Putamen (tissue), 1 donor: Measurements from ENCODE around the gene CCR8.
A peak's percentile ranks its signal among the peaks of the same experiment; 100 is the strongest.
"Not testable (repeated sequence)": the region's sequence is repeated elsewhere in the genome, so short reads cannot be mapped to it uniquely, and the experiment has no call there.

Experiments used
- DNase-seq: peaks from one replicate; pipeline ENCODE4 v3.0.0-alpha.2; 2016; ENCODE audit warnings: low spot score

CCR8 gene

DNA sequence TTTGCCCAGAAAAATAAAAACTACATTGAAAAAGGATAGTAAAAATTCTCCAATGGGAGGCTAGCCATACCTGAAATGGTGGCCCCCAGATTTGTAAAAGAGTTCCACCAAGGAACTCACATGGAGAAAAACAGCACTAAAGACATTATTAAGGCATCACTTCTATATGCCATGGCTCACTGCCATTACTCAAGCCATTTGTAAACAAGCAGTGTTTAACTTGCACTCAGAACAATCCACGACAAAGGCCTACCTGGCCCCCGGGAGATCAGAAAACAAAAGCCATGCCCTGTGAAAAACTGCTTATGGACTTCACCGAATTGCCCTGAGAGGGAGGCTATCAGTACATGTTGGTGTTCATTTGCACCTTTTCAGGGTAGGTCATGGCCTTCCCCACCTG, 19.6 kb downstream of the CCR8 start:
- no peak for DNase-seq

DNA sequence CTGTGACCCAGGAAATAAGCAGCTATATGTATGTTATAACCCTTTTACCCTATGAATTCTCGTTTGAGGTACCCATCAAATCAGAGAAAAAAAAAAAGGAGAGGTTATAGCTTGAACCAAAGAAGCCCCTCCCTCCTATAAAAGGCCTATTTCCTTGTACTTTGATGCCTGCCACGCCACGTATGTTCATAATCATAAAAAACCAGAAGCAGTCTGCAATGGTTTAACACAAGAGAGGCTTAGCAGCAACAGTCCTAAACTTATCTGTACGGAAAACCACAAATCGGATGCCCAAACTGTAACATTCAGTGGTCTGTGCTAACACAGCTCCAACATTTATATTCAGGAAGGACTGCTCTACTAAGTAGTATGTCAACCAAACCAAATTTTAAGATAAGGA, 21.2 kb downstream of the CCR8 start:
- DNase-seq = no peak

DNA sequence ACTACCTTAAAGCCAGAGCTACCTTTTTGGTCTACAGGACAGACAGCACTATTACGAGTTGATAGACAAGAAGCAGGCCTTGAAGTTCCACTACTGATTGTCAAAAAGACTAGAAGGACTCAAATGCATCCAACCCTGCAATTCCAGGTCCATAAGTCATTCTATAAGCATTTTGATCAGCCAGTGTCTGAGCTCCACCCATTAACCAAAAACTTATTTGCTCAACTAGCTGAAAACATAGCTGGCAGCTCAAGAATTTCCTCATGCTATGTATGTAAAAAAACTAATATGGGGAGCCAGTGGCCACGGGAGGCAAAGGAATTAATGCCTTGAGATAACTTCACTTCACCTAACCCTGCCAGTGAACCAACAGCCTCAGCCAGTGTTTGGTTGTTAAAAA, 21.6 kb downstream of the CCR8 start:
- not testable (repeated sequence) for DNase-seq

DNA sequence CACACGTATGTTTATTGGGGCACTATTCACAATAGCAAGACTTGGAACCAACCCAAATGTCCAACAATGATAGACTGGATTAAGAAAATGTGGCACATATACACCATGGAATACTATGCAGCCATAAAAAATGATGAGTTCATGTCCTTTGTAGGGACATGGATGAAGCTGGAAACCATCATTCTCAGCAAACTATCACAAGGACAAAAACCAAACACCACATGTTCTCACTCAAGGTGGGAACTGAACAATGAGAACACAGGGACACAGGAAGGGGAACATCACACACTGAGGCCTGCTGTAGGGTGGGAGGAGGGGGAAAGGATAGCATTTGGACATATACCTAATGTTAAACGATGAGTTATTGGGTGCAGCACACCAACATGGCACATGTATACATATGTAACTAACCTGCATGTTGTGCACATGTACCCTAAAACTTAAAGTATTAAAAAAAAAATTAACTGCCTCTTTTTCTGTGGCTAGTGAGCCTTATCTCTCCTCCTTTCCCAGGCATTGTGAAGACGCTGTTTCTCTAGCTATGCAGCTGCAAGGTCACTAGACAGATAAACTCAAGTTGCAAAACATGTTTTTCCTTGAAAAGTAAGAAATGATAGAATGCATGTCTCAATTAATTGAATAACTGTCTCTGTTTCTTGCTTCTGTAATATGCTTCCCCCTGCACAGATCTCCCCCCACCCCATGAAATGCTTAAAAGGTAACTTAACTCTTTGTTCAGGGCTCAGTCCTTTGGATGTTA, 23.8 kb downstream of the CCR8 start:
- DNase-seq = not testable (repeated sequence)

DNA sequence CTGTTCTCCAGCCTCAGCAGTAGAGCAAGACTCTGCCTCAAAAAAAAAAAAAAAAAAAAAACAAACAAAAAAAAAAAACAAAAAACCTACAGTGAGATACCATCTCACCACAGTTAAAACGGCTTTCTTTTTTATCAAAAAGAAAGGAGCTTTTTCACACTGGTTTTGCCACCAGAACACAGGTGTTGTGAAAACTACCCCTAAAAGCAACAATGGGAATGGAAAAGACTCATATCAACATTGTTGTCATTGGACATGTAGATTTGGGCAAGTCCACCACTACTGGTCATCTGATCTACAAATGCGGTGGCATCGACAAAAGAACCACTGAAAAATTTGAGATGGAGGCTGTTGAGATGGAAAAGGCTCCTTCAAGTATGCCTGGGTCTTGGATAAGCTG, 28.8 kb downstream of the CCR8 start:
- no peak for DNase-seq

DNA sequence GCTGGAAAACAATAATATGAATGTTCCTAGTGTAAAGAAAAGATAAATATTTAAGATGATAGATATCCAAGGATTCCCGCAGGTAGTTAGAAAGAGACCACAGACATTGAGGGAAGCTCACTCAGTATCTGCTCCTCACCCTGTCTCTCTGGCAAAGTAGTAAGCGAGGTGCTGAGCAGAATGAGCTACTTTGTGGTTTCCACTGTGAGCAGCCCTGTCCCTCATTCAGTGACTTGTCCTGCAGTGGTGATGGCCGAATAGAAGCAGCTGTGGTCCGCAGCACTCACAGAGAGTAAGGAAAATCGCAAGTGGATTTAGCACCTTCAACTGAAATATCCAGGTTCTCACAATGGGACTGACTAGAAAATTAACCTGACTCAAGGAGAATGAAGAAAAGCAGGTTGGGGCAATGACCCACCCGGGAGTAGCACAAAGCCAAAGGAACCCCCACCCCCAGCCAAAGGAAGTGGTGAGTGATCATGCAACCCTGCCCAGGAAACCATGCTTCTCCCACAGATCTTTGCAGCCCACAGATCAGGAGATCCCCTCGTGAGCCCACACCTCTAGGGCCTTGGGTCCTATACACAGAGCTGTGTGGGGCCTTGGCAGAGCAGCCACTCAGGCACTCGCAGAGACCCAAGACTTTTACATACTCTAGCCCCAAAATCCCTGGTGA, 31.9 kb downstream of the CCR8 start:
- DNase-seq = no peak

DNA sequence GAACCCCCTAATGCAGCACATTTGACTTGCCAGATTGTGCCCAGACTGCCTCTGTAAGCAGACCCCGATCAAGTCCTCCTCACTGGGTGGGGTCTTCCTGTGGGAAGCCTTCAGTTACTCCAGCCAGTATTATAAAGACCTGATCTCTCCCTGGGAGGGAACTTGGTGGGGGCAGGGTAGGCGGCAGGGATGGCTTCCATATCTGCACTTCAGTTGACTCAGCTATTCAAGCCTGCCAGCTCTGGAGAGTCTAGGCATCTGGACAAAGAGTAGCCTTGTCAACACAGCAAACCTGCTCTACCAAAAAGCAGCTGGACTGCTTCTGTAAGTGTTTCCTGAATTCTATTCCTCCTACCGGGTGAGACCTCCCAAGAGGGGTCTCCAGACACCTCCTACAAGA, 32.7 kb downstream of the CCR8 start:
- no peak for DNase-seq

DNA sequence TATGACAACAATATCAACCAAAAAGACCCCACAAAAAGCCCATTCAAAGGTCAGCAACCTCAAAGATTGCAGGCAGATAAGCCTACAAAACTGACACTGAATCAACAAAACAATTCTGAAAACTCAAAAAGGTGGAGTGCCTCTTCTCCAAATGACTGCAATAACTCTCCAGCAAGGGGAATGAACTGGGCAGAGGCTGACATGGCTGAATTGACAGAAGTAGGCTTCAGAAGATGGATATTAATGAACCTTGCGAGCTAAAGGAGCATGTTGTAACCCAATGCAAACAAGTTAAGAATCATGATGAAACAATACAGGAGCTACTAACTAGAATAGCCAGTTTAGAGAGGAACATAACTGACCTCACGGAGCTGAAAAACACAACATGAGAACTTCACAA, 33.3 kb downstream of the CCR8 start:
- DNase-seq = no peak

DNA sequence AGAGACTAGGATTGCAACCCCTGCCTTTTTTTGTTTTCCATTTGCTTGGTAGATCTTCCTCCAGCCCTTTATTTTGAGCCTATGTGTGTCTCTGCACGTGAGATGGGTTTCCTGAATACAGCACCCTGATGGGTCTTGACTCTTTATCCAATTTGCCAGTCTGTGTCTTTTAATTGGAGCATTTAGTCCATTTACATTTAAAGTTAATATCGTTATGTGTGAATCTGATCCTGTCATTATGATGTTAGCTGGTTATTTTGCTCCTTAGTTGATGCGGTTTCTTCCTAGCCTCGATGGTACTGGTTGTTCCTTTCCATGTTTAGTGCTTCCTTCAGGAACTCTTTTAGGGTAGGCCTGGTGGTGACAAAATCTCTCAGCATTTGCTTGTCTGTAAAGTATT, 40.9 kb downstream of the CCR8 start:
- not testable (repeated sequence) for DNase-seq

DNA sequence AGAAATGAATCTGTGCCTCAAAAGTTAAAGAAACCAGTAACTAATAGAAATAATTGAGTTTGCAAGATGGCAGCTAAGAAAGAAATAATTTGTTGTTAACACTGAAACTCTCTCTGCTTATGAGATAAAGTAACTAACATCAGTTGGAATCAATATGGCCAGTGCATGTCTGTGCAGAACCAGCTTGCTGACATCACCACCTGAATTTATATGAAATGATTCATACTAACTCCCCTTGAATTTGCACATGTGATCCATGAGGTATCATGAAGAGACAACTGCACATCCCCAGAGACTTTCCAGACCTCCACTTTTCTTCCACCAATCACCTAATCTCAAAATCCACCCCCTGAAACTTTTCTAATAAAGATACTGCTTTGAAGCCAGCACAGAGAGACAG, 43.3 kb downstream of the CCR8 start:
- no peak for DNase-seq

DNA sequence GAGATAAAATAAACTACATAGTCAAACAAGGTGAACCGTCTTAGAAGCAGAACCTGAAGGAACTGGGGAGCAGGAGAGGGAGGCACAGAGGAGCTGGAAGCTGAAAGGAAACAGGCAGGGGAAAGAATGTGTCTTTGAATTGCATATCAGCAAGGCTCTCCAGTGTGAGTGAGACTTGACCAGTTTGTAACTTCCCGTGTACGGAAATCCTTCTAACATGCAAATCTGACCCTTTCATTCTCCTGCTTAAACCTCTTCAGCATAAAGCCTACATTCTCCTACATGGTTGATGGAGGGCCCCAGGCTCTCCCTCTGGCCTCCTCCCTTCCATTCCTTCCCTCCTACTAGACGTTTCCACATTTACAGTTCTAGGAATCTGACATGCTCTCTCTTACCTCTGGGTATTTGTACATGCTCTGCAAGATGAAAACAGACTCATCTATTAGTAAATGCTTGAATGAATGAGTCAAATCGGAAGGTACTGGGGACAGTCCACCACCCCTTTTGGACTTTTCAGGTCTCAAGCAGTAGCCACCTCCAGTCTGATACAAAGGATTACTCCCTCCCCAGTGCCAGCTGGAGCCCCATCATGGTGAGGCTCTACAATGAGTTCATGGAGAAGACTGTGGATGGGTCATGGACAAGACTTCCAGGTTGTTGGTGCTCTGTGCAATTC, 47.6 kb downstream of the CCR8 start:
- no peak for DNase-seq

DNA sequence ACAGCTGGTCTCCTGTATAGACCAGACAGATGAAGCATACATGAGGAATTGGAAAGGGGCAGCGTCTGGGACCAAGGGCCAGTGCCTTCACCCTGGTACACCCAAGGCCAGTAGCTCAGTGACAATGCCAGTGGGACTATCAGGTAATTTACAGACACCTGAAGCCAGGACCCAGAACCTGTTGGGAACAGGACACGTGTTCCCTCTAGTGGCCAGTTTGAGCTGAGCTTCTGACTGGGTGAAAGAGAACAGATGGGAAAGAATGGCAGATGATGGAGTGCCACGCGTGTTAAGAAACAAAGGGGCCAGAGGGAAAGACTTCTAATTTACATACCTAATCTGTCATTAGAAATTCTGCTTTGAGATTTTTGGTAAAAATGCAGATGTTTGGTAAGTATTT, 48.6 kb downstream of the CCR8 start:
- peak; percentile 16 for DNase-seq

DNA sequence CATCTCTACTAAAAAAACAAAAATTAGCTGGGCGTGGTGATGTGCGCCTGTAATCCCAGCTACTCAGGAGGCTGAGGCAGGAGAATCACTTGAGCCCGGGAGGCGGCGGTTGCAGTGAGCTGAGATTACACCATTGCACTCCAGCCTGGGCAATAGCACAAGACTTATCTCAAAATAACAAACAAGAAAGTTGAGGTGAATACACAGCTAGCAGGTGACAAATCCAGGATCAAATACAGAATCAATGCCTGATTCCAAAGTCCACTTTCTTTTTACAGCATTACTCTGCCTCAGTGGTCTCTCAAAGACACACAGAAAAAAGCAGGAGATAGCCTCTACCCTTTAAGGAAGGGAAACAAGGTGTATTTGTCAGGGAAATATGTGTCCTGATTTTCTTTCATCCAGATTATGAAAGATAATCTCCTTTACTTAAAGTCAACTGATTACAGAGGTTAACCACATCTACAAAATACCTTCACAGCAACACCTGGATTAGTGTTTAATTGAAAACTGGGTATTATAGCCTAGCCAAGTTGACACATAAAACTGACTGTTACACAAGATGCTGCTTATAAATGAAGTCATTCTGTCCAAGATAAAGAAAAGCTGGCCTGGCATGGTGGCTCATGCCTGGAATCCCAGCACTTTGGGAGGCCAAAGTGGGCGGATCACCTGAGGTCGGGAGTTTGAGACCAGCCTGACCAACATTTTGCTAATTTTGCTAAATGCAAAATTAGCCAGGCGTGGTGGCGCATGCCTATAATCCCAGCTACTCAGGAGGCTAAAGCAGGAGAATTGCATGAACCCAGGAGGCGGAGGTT, 49.7 kb downstream of the CCR8 start:
- DNase-seq = no peak

DNA sequence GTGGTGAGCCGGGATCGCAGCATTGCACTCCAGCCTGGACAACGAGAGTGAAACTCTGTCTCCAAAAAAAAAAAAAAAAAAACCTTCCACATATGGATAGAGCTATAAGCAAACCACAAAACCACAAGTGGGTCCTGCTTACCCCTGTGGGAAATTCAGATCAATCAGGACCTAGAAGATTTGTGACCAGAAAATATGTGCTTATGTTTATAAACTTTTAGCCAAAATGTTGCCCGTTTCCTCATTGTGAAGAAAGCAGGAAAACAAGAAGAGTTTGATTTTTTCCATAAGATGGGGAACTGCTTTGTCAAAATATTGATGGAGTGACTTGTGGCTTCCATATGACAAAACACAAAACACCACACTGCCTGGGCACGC, 50.3 kb downstream of the CCR8 start:
- DNase-seq = no peak

DNA sequence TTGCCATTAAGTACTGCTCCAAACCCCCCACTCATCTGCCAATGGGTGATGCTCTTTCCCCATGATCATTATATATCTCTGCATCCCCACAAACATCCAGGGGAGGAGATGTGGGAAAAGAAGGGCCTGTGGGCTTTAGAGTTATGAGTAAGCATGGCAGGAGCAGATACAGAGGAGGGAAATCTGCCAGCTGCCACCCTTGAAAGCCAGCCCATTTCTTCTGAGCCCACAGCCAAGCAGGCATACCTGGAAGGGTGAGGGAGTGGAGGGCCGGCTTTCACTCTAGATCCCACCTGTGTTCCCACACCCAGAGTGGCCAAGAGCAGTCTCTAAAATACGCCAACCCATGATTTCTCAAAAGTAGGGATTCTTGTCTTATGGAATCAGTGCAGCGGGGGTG, 51.9 kb downstream of the CCR8 start:
- DNase-seq = no peak
